ENCODE measurements around the gene DOCK11.
A peak's percentile ranks its signal among the peaks of the same experiment; 100 is the strongest.

The DOCK11 gene

GRCh38 chrX:118498351-118498750 is 2.7 kb downstream of the DOCK11 start:
- peak overlapping the region; percentile 76 for H3K4me3 ChIP-seq (ENCODE audit: low read depth, low read length)
- DNase-seq (ENCODE audit: low read depth): peak; percentile 26
- no peak for TF ChIP-seq CTCF (IDR thresholded peaks at IDR 0.05; ENCODE audit: low read depth, low read length)
- TF ChIP-seq MAX (IDR thresholded peaks at IDR 0.05; ENCODE audit: low read depth, low read length): no peak
- TF ChIP-seq POLR2A (IDR thresholded peaks at IDR 0.05; ENCODE audit: extremely low read depth, insufficient read length): no peak
- TF ChIP-seq MYC (IDR thresholded peaks at IDR 0.05; ENCODE audit: low read depth, low read length): no peak

- no peak for DNase-seq (ENCODE audit: low read depth)
- H3K4me3 ChIP-seq (ENCODE audit: low read depth, low read length): peak overlapping the region; percentile 76
- no peak for TF ChIP-seq MYC (IDR thresholded peaks at IDR 0.05; ENCODE audit: low read depth, low read length)
- TF ChIP-seq POLR2A (IDR thresholded peaks at IDR 0.05; ENCODE audit: extremely low read depth, insufficient read length): no peak
- TF ChIP-seq CTCF (IDR thresholded peaks at IDR 0.05; ENCODE audit: low read depth, low read length): no peak
- no peak for TF ChIP-seq MAX (IDR thresholded peaks at IDR 0.05; ENCODE audit: low read depth, low read length)
Observed at GRCh38 chrX:118498755-118499154, 3.1 kb downstream of the DOCK11 start.

- no peak overlapping the region for H3K4me3 ChIP-seq (ENCODE audit: low read depth, low read length)
- no peak for TF ChIP-seq MAX (IDR thresholded peaks at IDR 0.05; ENCODE audit: low read depth, low read length)
- TF ChIP-seq CTCF (IDR thresholded peaks at IDR 0.05; ENCODE audit: low read depth, low read length): no peak
- no peak for TF ChIP-seq POLR2A (IDR thresholded peaks at IDR 0.05; ENCODE audit: extremely low read depth, insufficient read length)
- no peak for TF ChIP-seq MYC (IDR thresholded peaks at IDR 0.05; ENCODE audit: low read depth, low read length)
- no peak for DNase-seq (ENCODE audit: low read depth)
Observed at GRCh38 chrX:118499295-118499694, 3.7 kb downstream of the DOCK11 start.

GRCh38 chrX:118502161-118502789 is 6.7 kb downstream of the DOCK11 start:
- DNase-seq (ENCODE audit: low read depth): peak; percentile 77
- no peak for TF ChIP-seq MYC (IDR thresholded peaks at IDR 0.05; ENCODE audit: low read depth, low read length)
- TF ChIP-seq MAX (IDR thresholded peaks at IDR 0.05; ENCODE audit: low read depth, low read length): no peak
- no peak for TF ChIP-seq CTCF (IDR thresholded peaks at IDR 0.05; ENCODE audit: low read depth, low read length)
- TF ChIP-seq POLR2A (IDR thresholded peaks at IDR 0.05; ENCODE audit: extremely low read depth, insufficient read length): no peak
- H3K4me3 ChIP-seq (ENCODE audit: low read depth, low read length): peak overlapping the region; percentile 34

- TF ChIP-seq MYC (IDR thresholded peaks at IDR 0.05; ENCODE audit: low read depth, low read length) (no peak), MAX (IDR thresholded peaks at IDR 0.05; ENCODE audit: low read depth, low read length) (no peak)
- H3K4me3 ChIP-seq (ENCODE audit: low read depth, low read length): no peak overlapping the region
- DNase-seq (ENCODE audit: low read depth): peak; percentile 36
Observed at GRCh38 chrX:118503260-118504041, 7.8 kb downstream of the DOCK11 start.

GRCh38 chrX:118504581-118504980 is 9.0 kb downstream of the DOCK11 start:
- TF ChIP-seq MAX (IDR thresholded peaks at IDR 0.05; ENCODE audit: low read depth, low read length): no peak
- TF ChIP-seq MYC (IDR thresholded peaks at IDR 0.05; ENCODE audit: low read depth, low read length): no peak
- TF ChIP-seq CTCF (IDR thresholded peaks at IDR 0.05; ENCODE audit: low read depth, low read length): no peak
- no peak for DNase-seq (ENCODE audit: low read depth)
- H3K4me3 ChIP-seq (ENCODE audit: low read depth, low read length): no peak overlapping the region

Measured in NB4 (cell line).